NT2/D1 (cell line): Measurements from ENCODE around the gene DAZL.
A peak's percentile ranks its signal among the peaks of the same experiment; 100 is the strongest.

Experiments
- DNase-seq: peaks from one replicate; pipeline ENCODE4 v3.0.0-alpha.2; 2011; ENCODE audit warnings: low read depth, low spot score
- H3K27me3 ChIP-seq: 2 replicates; pipeline ENCODE4 v1.6.0; 2011; ENCODE audit warnings: mild to moderate bottlenecking; ENCODE audit not compliant: insufficient read length, insufficient read depth
- H3K36me3 ChIP-seq: 2 replicates; pipeline ENCODE4 v1.6.1; 2011; ENCODE audit warnings: mild to moderate bottlenecking, low read length, mixed read lengths; ENCODE audit not compliant: insufficient read depth, insufficient read length
- H3K4me1 ChIP-seq: 2 replicates; pipeline ENCODE4 v1.5.1; 2011; ENCODE audit not compliant: insufficient read depth, insufficient read length
- H3K4me3 ChIP-seq: 2 replicates; pipeline ENCODE4 v1.5.1; 2011; ENCODE audit warnings: low read depth; ENCODE audit not compliant: insufficient read length
- H3K9ac ChIP-seq: 2 replicates; pipeline ENCODE4 v1.6.0; 2011; ENCODE audit warnings: low read depth; ENCODE audit not compliant: insufficient read length
- H3K9me3 ChIP-seq: 2 replicates; pipeline ENCODE4 v1.5.1; 2011; ENCODE audit warnings: mild to moderate bottlenecking, low read length; ENCODE audit not compliant: insufficient read depth
- SUZ12 ChIP-seq: IDR thresholded peaks from 2 replicates; pipeline ENCODE4 v1.6.1; 2011; ENCODE audit not compliant: insufficient read length, insufficient read depth; ENCODE audit errors: extremely low read depth
- YY1 ChIP-seq: IDR thresholded peaks from 2 replicates; pipeline ENCODE4 v1.6.1; 2011; ENCODE audit not compliant: insufficient read length, insufficient read depth
- ZNF274 ChIP-seq: IDR thresholded peaks from 2 replicates; pipeline ENCODE4 v1.6.1; 2011; ENCODE audit warnings: mild to moderate bottlenecking, low read depth, low read length

DAZL gene

GRCh38 chr3:16606398-16606797, 1.2 kb upstream of the DAZL start:
- no peaks in the 10 kb centered on the region for H3K36me3 ChIP-seq
- DNase-seq = no peak
- H3K4me1 ChIP-seq = peaks cover 3% of the 10 kb centered on the region
- H3K9ac ChIP-seq = no peak overlapping the region
- TF ChIP-seq YY1 (no peak), ZNF274 (no peak), SUZ12 (no peak)
- no peak overlapping the region for H3K4me3 ChIP-seq
- no peaks in the 10 kb centered on the region for H3K27me3 ChIP-seq
- peaks cover 7% of the 10 kb centered on the region; the same call in 1 of the 2 replicates for H3K9me3 ChIP-seq

DNA sequence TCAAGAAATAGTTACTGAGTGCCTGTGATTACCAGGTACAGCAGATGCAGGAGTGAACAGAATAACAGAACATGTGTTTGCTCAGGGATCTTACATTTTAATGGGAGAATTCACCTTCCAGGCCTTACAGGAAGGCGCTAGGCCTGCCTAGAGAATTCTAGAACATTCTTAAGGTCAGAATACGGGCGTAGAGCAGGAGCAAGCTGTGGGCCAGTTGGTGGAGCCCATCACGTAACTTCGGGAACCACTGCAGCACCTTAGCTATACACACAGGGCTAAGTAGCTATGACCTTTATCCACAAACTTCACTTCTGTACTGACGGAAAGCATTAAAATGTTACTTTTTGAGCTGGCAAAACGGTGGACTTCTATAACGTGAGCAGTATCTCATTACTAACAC, 743 bp upstream of the DAZL start:
- no peaks in the 10 kb centered on the region for H3K27me3 ChIP-seq
- peaks cover 3% of the 10 kb centered on the region for H3K4me1 ChIP-seq
- H3K9ac ChIP-seq = no peak overlapping the region
- H3K9me3 ChIP-seq = peaks cover 7% of the 10 kb centered on the region; the same call in 1 of the 2 replicates
- no peak for DNase-seq
- H3K4me3 ChIP-seq = no peak overlapping the region
- H3K36me3 ChIP-seq = no peaks in the 10 kb centered on the region
- TF ChIP-seq YY1 (no peak), ZNF274 (no peak), SUZ12 (no peak)

- Histone ChIP-seq H3K4me1 (peaks cover 3% of the 10 kb centered on the region), H3K36me3 (no peaks in the 10 kb centered on the region), H3K27me3 (no peaks in the 10 kb centered on the region), H3K9me3 (peaks cover 7% of the 10 kb centered on the region; the same call in 1 of the 2 replicates), H3K4me3 (no peak overlapping the region), H3K9ac (no peak overlapping the region)
- no peak for DNase-seq
- TF ChIP-seq SUZ12 (no peak), ZNF274 (no peak), YY1 (no peak)
Measured at GRCh38 chr3:16604433-16604832, 790 bp downstream of the DAZL start.

- TF ChIP-seq SUZ12 (no peak), YY1 (no peak), ZNF274 (no peak)
- H3K9me3 ChIP-seq = peaks cover 7% of the 10 kb centered on the region; the same call in 1 of the 2 replicates
- H3K36me3 ChIP-seq = no peaks in the 10 kb centered on the region
- H3K4me3 ChIP-seq = no peak overlapping the region
- H3K9ac ChIP-seq = no peak overlapping the region
- no peak for DNase-seq
- H3K4me1 ChIP-seq = peaks cover 3% of the 10 kb centered on the region
- H3K27me3 ChIP-seq = no peaks in the 10 kb centered on the region
Measured at GRCh38 chr3:16601537-16602005, 3.7 kb downstream of the DAZL start.

DNA sequence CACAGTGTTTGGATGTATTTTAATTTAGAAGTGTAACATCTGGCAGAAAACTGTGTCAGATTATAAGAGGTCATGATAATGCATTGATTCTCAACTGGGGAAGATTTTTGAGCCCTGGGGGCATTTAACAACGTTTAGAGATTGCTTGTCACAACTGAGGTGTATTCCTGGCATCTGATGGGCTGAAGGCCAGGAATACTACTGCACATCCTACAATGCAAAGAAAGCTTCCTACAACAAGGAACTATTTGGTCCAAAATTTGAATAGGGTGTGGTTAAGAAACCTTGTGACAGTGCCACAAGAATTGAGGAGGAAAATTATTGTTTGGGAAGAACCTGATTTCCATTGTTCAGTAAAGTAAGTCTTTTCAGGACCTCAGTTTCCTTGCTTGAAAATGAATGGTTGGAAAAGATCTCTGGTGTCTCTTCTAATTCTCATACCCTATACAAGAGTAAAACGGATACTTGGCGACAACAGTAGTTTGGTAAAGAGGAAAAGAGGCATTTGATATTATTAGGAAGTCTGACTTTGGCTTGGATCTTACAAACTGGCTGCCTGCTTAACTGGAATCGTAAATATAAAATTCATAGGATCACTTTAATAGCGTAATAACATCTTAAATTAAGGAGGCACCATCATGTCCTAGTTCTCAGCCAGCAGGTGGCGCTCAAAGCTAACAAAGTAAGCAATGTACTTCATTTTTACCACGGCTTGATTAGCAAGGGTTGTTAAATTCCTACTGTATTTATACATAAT, 4.3 kb downstream of the DAZL start:
- H3K9ac ChIP-seq = no peak overlapping the region
- no peaks in the 10 kb centered on the region for H3K27me3 ChIP-seq
- TF ChIP-seq YY1 (no peak), ZNF274 (no peak), SUZ12 (no peak)
- H3K36me3 ChIP-seq = no peaks in the 10 kb centered on the region
- no peak overlapping the region for H3K4me3 ChIP-seq
- DNase-seq = peak; percentile 74
- H3K4me1 ChIP-seq = no peaks in the 10 kb centered on the region
- H3K9me3 ChIP-seq = peaks cover 7% of the 10 kb centered on the region; the same call in 1 of the 2 replicates

DNA sequence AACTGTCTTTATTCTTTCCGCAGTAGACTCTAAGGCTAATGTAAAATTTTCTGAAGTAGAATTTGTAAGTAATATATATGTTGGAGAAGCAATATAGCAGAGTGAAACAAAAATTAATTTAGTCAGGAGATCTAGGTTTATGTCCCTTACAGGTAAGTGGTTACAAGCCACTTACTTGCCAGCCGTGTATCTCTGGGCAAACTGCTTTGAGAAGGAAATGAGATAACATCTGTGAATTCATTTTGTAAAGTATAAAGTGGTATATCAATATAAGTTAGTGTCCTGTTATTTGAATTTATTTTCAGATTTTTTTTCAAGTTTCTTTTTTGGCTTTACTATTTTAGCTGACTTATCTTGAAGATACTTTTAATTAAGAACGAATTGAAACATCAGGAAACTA, 5.5 kb downstream of the DAZL start:
- H3K4me3 ChIP-seq = no peak overlapping the region
- H3K4me1 ChIP-seq = no peaks in the 10 kb centered on the region
- no peaks in the 10 kb centered on the region for H3K36me3 ChIP-seq
- TF ChIP-seq SUZ12 (no peak), YY1 (no peak), ZNF274 (no peak)
- no peak overlapping the region for H3K9ac ChIP-seq
- DNase-seq = no peak
- no peaks in the 10 kb centered on the region for H3K9me3 ChIP-seq
- no peaks in the 10 kb centered on the region for H3K27me3 ChIP-seq

- no peak overlapping the region for H3K4me3 ChIP-seq
- H3K27me3 ChIP-seq = no peaks in the 10 kb centered on the region
- no peak for TF ChIP-seq ZNF274
- TF ChIP-seq YY1 = no peak
- no peak for TF ChIP-seq SUZ12
- DNase-seq = no peak
- no peaks in the 10 kb centered on the region for H3K4me1 ChIP-seq
- no peaks in the 10 kb centered on the region for H3K9me3 ChIP-seq
- H3K9ac ChIP-seq = no peak overlapping the region
- H3K36me3 ChIP-seq = no peaks in the 10 kb centered on the region
Measured at GRCh38 chr3:16596352-16597032, 8.7 kb downstream of the DAZL start.
